ENCODE data around the gene GUCY1B1. TPM values are rescaled to one million over a fixed set of nuclear protein-coding genes. Genes with fewer than 3 reads are reported as not detected.

Gene GUCY1B1
- total and polyA plus RNA-seq, 8 donors, result 3.9 to 18.1 (median 5.4) TPM

DNA sequence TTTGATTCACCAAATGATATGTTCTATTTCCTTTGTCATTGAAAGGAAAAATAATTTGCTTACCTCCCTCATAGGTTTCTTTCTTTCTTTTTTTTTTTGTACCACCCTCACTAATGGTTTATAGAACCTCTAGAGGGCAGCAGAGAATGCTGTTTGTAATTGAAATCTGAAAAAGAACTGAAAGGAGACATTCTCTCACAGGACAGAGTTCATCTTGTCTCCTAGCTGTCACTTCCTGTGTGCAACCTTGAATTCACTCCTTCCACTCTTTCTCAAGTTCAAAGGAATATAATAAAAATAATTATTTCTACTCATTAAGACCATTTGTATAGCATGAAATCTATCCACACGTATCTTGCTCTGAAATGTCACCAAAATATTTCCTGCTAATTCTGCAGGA, 51.0 kb downstream of the GUCY1B1 start:
- intact Hi-C loops (cut with DNase I), result loop anchor here in 1 of 3 donors (5.0 kb wide), 1 partner anchor 142 kb away; the partner anchor contains the start of gene CTSO
- FAIRE-seq (peak; percentile 98), ATAC-seq (peak; percentile 48 to 89 (median 88)), DNase-seq (no peak)
- H3K27me3 ChIP-seq, result no peaks in the 10 kb centered on the region
- no peaks in the 10 kb centered on the region for H3K36me3 ChIP-seq
- H3K4me1 ChIP-seq, result no peaks in the 10 kb centered on the region
- 79 to 84% methylated on average over 1 of the region's 1 CpG for WGBS, 2 donors
- TF ChIP-seq, protein P1, sequence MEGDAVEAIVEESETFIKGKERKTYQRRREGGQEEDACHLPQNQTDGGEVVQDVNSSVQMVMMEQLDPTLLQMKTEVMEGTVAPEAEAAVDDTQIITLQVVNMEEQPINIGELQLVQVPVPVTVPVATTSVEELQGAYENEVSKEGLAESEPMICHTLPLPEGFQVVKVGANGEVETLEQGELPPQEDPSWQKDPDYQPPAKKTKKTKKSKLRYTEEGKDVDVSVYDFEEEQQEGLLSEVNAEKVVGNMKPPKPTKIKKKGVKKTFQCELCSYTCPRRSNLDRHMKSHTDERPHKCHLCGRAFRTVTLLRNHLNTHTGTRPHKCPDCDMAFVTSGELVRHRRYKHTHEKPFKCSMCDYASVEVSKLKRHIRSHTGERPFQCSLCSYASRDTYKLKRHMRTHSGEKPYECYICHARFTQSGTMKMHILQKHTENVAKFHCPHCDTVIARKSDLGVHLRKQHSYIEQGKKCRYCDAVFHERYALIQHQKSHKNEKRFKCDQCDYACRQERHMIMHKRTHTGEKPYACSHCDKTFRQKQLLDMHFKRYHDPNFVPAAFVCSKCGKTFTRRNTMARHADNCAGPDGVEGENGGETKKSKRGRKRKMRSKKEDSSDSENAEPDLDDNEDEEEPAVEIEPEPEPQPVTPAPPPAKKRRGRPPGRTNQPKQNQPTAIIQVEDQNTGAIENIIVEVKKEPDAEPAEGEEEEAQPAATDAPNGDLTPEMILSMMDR (IDR thresholded peaks at IDR 0.05), result peak; percentile 20 to 64 (median 40)
- H3K9me3 ChIP-seq, result no peaks in the 10 kb centered on the region
- H3K4me3 ChIP-seq, result no peak overlapping the region
- H3K27ac ChIP-seq, result no peak overlapping the region

DNA sequence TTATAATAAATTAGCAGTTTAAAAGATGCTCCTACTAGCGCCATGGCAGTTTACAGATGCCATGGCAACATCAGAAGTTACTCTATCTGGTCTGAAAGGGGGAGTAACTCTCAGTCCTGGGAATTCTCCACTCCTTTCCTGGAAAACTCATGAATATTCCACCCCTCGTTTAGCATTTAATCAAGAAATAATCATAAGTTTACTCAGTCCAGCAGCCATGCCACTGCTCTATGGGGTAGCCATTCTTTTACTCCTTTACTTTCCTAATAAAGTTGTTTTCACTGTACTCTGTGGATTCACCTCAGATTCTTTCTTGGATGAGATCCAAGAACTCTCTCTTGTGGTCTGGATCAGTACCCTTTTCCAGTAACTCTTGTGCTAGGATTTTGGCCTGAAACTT, 52.3 kb downstream of the GUCY1B1 start:
- no peak for FAIRE-seq
- no peaks in the 10 kb centered on the region for H3K9me3 ChIP-seq
- H3K36me3 ChIP-seq, result no peaks in the 10 kb centered on the region
- DNase-seq, result no peak
- intact Hi-C loops (cut with DNase I), result no loop called here
- no peaks in the 10 kb centered on the region for H3K4me1 ChIP-seq
- H3K27me3 ChIP-seq, result no peaks in the 10 kb centered on the region
- H3K4me3 ChIP-seq, result no peak overlapping the region
- ATAC-seq, result no peak
- TF ChIP-seq, protein P1 (IDR thresholded peaks at IDR 0.05), result no peak
- H3K27ac ChIP-seq, result no peak overlapping the region
- WGBS, 2 donors, result 68 to 83% methylated on average over 2 of the region's 2 CpGs

GRCh38 chr4:155818639-155819038, 59.8 kb downstream of the GUCY1B1 start:
- Histone ChIP-seq H3K36me3 (no peaks in the 10 kb centered on the region), H3K4me1 (no peaks in the 10 kb centered on the region), H3K27ac (no peak overlapping the region), H3K27me3 (no peaks in the 10 kb centered on the region), H3K9me3 (no peaks in the 10 kb centered on the region), H3K4me3 (no peak overlapping the region)
- no peak for ATAC-seq
- TF ChIP-seq, protein P1 (IDR thresholded peaks at IDR 0.05), result no peak
- no peak for FAIRE-seq
- 86 to 95% methylated on average over 2 of the region's 2 CpGs for WGBS, 2 donors
- no peak for DNase-seq
- intact Hi-C loops (cut with DNase I), result no loop called here

DNA sequence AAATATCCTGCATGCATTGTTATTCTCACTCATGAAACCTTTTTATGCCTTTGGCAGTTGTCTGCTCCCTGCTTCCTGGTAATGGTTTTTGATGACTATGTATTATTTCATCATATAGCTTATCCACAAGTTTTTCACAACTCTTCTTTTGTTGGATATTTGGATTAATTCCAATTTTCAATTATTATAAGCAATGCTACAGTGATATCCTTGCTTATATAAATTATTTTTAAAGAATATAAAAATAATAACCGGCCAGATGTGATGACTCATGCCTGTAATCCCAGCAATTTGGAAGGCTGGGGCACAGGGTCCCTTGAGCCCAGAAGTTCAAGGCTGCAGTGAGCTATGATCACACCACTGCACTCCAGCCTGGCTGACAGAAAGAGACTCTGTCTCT, 60.2 kb downstream of the GUCY1B1 start:
- DNase-seq (no peak), FAIRE-seq (no peak), ATAC-seq (no peak)
- 61 to 79% methylated on average over 1 of the region's 1 CpG for WGBS, 2 donors
- intact Hi-C loops (cut with DNase I), result no loop called here
- Histone ChIP-seq H3K4me1 (no peaks in the 10 kb centered on the region), H3K27ac (no peak overlapping the region), H3K36me3 (no peaks in the 10 kb centered on the region), H3K9me3 (no peaks in the 10 kb centered on the region), H3K27me3 (no peaks in the 10 kb centered on the region), H3K4me3 (no peak overlapping the region)
- TF ChIP-seq, protein P1 (IDR thresholded peaks at IDR 0.05), result no peak

DNA sequence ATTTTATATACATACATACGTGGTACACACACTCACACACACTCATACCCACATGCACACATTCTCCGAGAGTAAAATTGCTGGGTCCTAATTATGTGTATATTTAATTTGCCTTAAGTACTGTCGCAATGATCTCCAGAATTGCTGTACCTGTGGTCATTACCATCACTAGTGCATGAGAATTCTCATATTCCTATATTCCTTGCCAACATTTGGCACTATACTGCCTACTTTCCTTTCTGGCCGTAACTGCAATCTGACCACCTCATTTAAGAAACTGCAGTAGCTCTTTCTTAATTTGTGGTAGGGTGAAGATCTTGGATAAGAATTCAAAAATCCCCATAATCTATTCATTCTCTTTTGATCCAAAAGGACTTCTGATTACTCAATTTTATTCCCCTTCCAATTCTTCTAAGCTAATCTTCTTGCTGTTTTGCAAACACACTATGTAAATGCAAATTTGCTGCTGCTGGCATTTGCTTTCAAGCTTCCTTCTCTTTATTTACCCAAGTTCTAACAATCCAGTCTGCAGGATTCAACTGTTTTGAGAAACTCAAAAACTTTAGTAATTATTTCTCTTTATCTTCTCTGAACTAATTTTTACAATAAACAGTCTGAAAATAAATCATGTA, 62.2 kb downstream of the GUCY1B1 start:
- no peak for ATAC-seq
- no peaks in the 10 kb centered on the region for H3K9me3 ChIP-seq
- FAIRE-seq, result no peak
- TF ChIP-seq, protein P1 (IDR thresholded peaks at IDR 0.05), result no peak
- no peak overlapping the region for H3K27ac ChIP-seq
- no peak for DNase-seq
- no peaks in the 10 kb centered on the region for H3K4me1 ChIP-seq
- no peaks in the 10 kb centered on the region for H3K27me3 ChIP-seq
- WGBS, 2 donors, result 77 to 85% methylated on average over 4 of the region's 4 CpGs
- intact Hi-C loops (cut with DNase I), result loop anchor here in 1 of 3 donors (10.0 kb wide), 1 partner anchor 124 kb away; no protein-coding TSS in a partner anchor
- no peaks in the 10 kb centered on the region for H3K36me3 ChIP-seq
- H3K4me3 ChIP-seq, result no peak overlapping the region

Measured in pancreas (tissue), 10 donors.